ENCODE data around the gene UTP11. TPM values are rescaled to one million over a fixed set of nuclear protein-coding genes. Genes with fewer than 3 reads are reported as not detected.

UTP11 gene
- total and polyA plus RNA-seq, 7 experiments from 2014 or later, result 8.2 to 42.8 (median 16.8) TPM

DNA sequence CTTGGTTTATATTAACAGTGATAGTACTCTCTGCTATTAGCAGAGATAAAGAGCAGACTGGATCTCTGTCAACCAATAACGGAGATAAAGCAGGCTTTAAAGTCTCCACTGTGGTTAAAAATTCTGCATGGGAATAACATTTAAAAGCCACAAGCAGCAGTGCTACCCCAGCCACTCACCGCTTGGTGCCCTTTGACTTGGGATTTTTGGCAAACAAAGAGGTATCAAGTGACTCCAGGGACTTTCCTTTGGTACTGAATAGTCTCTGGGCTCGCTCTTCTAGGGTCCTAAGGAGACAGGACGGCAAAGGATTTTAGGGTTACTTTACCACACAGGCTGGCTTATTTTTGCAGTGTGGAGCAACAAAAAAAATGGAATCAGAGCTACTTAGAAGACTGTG, 34.0 kb upstream of the UTP11 start:
- ChIA-PET POLR2A (no interaction called here), CTCF (no interaction called here)
- Histone ChIP-seq H3K27me3 (ENCODE audit: control insufficient read depth in 2 of 2, insufficient read depth in 2 of 2, low read length in 2 of 2) (no peaks in the 10 kb centered on the region), H3K36me3 (ENCODE audit: control insufficient read depth in 2 of 3, insufficient read depth in 3 of 3, low read length in 3 of 3) (peaks cover 29 to 86% (median 39%) of the 10 kb centered on the region in 3 experiments), H3K4me1 (ENCODE audit: control insufficient read depth in 2 of 2, insufficient read depth in 2 of 2, low read length in 2 of 2) (no peaks in the 10 kb centered on the region), H3K4me3 (ENCODE audit: low read length) (no peak overlapping the region), H3K9me3 (ENCODE audit: control insufficient read depth in 2 of 3, low read length in 3 of 3) (no peaks in the 10 kb centered on the region), H3K27ac (ENCODE audit: low read depth, low read length) (no peak overlapping the region)
- no peak overlapping the region for H3K4me3 Mint-ChIP-seq
- H3K4me1 Mint-ChIP-seq, result peaks cover 0 to 10% (median 2%) of the 10 kb centered on the region in 7 donors
- peaks cover 19 to 63% (median 49%) of the 10 kb centered on the region in 5 donors for H3K36me3 Mint-ChIP-seq
- DNase-seq (no peak), ATAC-seq (no peak)
- intact Hi-C loops (cut with micrococcal nuclease), result no loop called here
- H3K9me3 Mint-ChIP-seq, result peaks cover 0 to 4% (median 0%) of the 10 kb centered on the region in 11 donors
- H3K27ac Mint-ChIP-seq, result no peak overlapping the region
- H3K27me3 Mint-ChIP-seq, result no peaks in the 10 kb centered on the region

DNA sequence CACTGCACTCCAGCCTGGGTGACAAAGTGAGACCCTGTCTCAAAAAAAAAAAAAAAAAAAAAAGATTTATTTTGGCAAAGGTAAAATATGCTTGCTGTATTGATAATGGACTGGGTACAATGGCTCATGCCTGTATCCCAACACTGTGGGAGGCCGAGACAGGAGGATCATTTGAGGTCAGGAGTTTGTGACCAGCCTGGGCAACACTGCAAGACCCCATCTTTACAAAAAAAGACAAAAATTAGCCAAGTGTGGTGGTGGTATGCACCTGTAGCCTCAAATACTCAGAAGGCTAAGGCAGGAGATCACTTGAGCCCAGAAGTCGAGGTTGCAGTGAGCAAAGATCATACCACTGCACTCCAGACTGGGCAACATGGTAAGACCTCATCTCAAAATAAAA, 29.0 kb upstream of the UTP11 start:
- H3K27ac Mint-ChIP-seq, result peak overlapping the region in 2 of 9 donors; percentile 48 to 55
- no peaks in the 10 kb centered on the region for H3K27me3 Mint-ChIP-seq
- no peaks in the 10 kb centered on the region for H3K9me3 Mint-ChIP-seq
- CTCF ChIA-PET, result no interaction called here
- ATAC-seq (no peak), DNase-seq (no peak)
- H3K27ac ChIP-seq (ENCODE audit: low read depth, low read length), result no peak overlapping the region
- intact Hi-C loops (cut with micrococcal nuclease), result no loop called here
- H3K4me1 ChIP-seq (ENCODE audit: control insufficient read depth in 2 of 2, insufficient read depth in 2 of 2, low read length in 2 of 2), result peaks cover 4 to 12% of the 10 kb centered on the region in 2 donors
- no peaks in the 10 kb centered on the region for H3K27me3 ChIP-seq (ENCODE audit: control insufficient read depth in 2 of 2, insufficient read depth in 2 of 2, low read length in 2 of 2)
- peaks cover 8 to 20% (median 12%) of the 10 kb centered on the region in 7 donors for H3K4me1 Mint-ChIP-seq
- H3K4me3 Mint-ChIP-seq, result no peak overlapping the region
- H3K36me3 ChIP-seq (ENCODE audit: control insufficient read depth in 2 of 3, insufficient read depth in 3 of 3, low read length in 3 of 3), result peaks cover 35 to 89% (median 45%) of the 10 kb centered on the region in 3 experiments
- POLR2A ChIA-PET, result no interaction called here
- H3K36me3 Mint-ChIP-seq, result peaks cover 5 to 47% (median 35%) of the 10 kb centered on the region in 5 donors
- H3K4me3 ChIP-seq (ENCODE audit: low read length), result no peak overlapping the region
- H3K9me3 ChIP-seq (ENCODE audit: control insufficient read depth in 2 of 3, low read length in 3 of 3), result no peaks in the 10 kb centered on the region

DNA sequence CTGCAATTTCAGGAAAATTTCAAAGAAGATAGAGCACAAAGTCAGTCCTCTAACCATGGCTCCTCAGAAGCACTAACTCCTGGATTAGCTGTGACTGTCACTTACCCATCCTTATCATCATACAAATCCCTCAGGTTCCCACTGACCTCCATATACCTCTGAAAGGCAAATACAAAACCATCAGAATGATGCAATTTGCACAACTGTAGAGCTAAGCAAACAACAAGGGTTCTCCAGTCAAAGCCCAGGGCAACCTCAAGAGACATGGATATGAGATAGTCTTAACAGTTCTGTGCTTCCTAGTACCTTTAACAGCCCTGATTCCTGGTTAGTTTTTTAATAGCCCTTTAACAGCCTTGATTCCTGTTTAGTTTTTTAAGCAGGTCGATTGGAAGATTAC, 24.9 kb upstream of the UTP11 start:
- no peaks in the 10 kb centered on the region for H3K9me3 Mint-ChIP-seq
- H3K36me3 Mint-ChIP-seq, result peaks cover 0 to 19% (median 14%) of the 10 kb centered on the region in 5 donors
- H3K4me3 Mint-ChIP-seq, result peak overlapping the region in 7 of 10 donors; percentile 12 to 100 (median 89)
- intact Hi-C loops (cut with micrococcal nuclease), result no loop called here
- H3K27me3 Mint-ChIP-seq, result no peaks in the 10 kb centered on the region
- Histone ChIP-seq H3K4me1 (ENCODE audit: control insufficient read depth in 2 of 2, insufficient read depth in 2 of 2, low read length in 2 of 2) (peaks cover 13 to 15% of the 10 kb centered on the region in 2 donors), H3K36me3 (ENCODE audit: control insufficient read depth in 2 of 3, insufficient read depth in 3 of 3, low read length in 3 of 3) (peaks cover 13 to 57% (median 21%) of the 10 kb centered on the region in 3 experiments), H3K4me3 (ENCODE audit: low read length) (no peak overlapping the region), H3K27ac (ENCODE audit: low read depth, low read length) (no peak overlapping the region), H3K27me3 (ENCODE audit: control insufficient read depth in 2 of 2, insufficient read depth in 2 of 2, low read length in 2 of 2) (no peaks in the 10 kb centered on the region), H3K9me3 (ENCODE audit: control insufficient read depth in 2 of 3, low read length in 3 of 3) (no peaks in the 10 kb centered on the region)
- H3K4me1 Mint-ChIP-seq, result peaks cover 16 to 26% (median 24%) of the 10 kb centered on the region in 7 donors
- ChIA-PET CTCF (interaction anchor here (0.5 kb wide), 1 partner anchor 306 kb away, joined by 4 read pairs; no protein-coding TSS in a partner anchor), POLR2A (no interaction called here)
- no peak for ATAC-seq
- no peak for DNase-seq
- H3K27ac Mint-ChIP-seq, result peak overlapping the region in 3 of 9 donors; percentile 7 to 91 (median 51)

DNA sequence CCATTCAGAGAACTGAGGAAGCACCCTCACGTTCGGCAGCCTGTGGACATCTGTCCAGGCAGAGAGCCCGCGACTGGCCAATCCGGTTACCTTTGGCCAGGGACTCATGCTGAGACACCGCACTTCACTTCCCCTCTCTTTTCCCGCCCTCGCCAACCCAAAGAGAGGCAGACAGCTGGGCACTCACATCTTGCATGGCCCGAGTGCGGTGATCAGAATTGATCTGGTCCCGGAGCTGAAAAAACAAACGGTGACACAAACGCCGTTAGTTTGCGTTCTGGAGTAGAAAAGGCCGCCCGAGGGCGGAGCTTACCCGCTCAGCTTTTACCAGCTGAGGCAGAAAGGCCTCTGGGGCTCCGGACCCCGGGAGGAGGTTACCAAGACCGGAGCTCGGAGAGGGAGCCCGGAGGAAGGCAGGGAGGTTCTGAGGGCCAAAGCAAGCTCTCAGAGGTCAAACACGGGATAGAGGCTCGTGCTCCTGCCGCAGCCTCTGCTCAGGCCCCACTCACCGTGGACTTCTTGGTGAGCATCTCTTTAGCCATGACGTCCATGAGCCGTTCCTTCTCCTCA, 23.1 kb upstream of the UTP11 start:
- H3K4me3 Mint-ChIP-seq, result peak overlapping the region; percentile 89 to 100 (median 99)
- DNase-seq (peak in 2 of 9 donors; percentile 46 to 47), ATAC-seq (peak; percentile 33)
- H3K4me3 ChIP-seq (ENCODE audit: low read length), result peak overlapping the region; percentile 97
- H3K27me3 Mint-ChIP-seq, result no peaks in the 10 kb centered on the region
- no peaks in the 10 kb centered on the region for H3K27me3 ChIP-seq (ENCODE audit: control insufficient read depth in 2 of 2, insufficient read depth in 2 of 2, low read length in 2 of 2)
- H3K36me3 ChIP-seq (ENCODE audit: control insufficient read depth in 2 of 3, insufficient read depth in 3 of 3, low read length in 3 of 3), result peaks cover 7 to 44% (median 17%) of the 10 kb centered on the region in 3 experiments
- peaks cover 13 to 17% of the 10 kb centered on the region in 2 donors for H3K4me1 ChIP-seq (ENCODE audit: control insufficient read depth in 2 of 2, insufficient read depth in 2 of 2, low read length in 2 of 2)
- peak overlapping the region; percentile 87 to 99 (median 91) for H3K27ac Mint-ChIP-seq
- intact Hi-C loops (cut with micrococcal nuclease), result loop anchor here (1.0 kb wide), 2 partner anchors 58 to 178 kb away; no protein-coding TSS in a partner anchor
- POLR2A ChIA-PET, result interaction anchor here (0.7 to 4.4 kb wide), 9 partner anchors 10 to 883 kb away, joined by 3 to 24 read pairs (median 3); partner anchors contain the start of genes C1orf122, UTP11 and YRDC
- peaks cover 16 to 30% (median 24%) of the 10 kb centered on the region in 7 donors for H3K4me1 Mint-ChIP-seq
- peaks cover 0 to 16% (median 10%) of the 10 kb centered on the region in 5 donors for H3K36me3 Mint-ChIP-seq
- H3K9me3 ChIP-seq (ENCODE audit: control insufficient read depth in 2 of 3, low read length in 3 of 3), result no peaks in the 10 kb centered on the region
- peak overlapping the region; percentile 79 for H3K27ac ChIP-seq (ENCODE audit: low read depth, low read length)
- H3K9me3 Mint-ChIP-seq, result no peaks in the 10 kb centered on the region
- CTCF ChIA-PET, result interaction anchor here (0.7 to 3.0 kb wide), 7 partner anchors 20 to 58 kb away, joined by 3 to 14 read pairs (median 3); partner anchors contain the start of gene UTP11

GRCh38 chr1:37994886-37995566, 17.5 kb upstream of the UTP11 start:
- H3K36me3 Mint-ChIP-seq, result peaks cover 0 to 8% (median 3%) of the 10 kb centered on the region in 5 donors
- Histone ChIP-seq H3K27ac (ENCODE audit: low read depth, low read length) (peak overlapping the region; percentile 62), H3K4me3 (ENCODE audit: low read length) (peak overlapping the region; percentile 34), H3K27me3 (ENCODE audit: control insufficient read depth in 2 of 2, insufficient read depth in 2 of 2, low read length in 2 of 2) (no peaks in the 10 kb centered on the region), H3K4me1 (ENCODE audit: control insufficient read depth in 2 of 2, insufficient read depth in 2 of 2, low read length in 2 of 2) (peaks cover 0 to 12% of the 10 kb centered on the region in 2 donors), H3K9me3 (ENCODE audit: control insufficient read depth in 2 of 3, low read length in 3 of 3) (no peaks in the 10 kb centered on the region), H3K36me3 (ENCODE audit: control insufficient read depth in 2 of 3, insufficient read depth in 3 of 3, low read length in 3 of 3) (no peaks in the 10 kb centered on the region)
- ChIA-PET CTCF (interaction anchor here (0.5 to 1.5 kb wide), 3 partner anchors 16 to 1628 kb away, joined by 3 to 4 read pairs (median 3); no protein-coding TSS in a partner anchor), POLR2A (interaction anchor here (0.6 to 2.2 kb wide), 5 partner anchors 9 to 510 kb away, joined by 3 to 11 read pairs (median 4); partner anchors contain the start of gene UTP11)
- ATAC-seq, result no peak
- DNase-seq, result peak in 2 of 9 donors; percentile 26 to 31
- intact Hi-C loops (cut with micrococcal nuclease), result loop anchor here (1.0 to 5.0 kb wide), 3 partner anchors 9 to 133 kb away; no protein-coding TSS in a partner anchor
- peak overlapping the region; percentile 63 to 88 (median 78) for H3K4me3 Mint-ChIP-seq
- peak overlapping the region; percentile 65 to 95 (median 88) for H3K27ac Mint-ChIP-seq
- H3K27me3 Mint-ChIP-seq, result no peaks in the 10 kb centered on the region
- H3K9me3 Mint-ChIP-seq, result peaks cover 0 to 3% (median 0%) of the 10 kb centered on the region in 11 donors
- peaks cover 21 to 38% (median 29%) of the 10 kb centered on the region in 7 donors for H3K4me1 Mint-ChIP-seq

DNA sequence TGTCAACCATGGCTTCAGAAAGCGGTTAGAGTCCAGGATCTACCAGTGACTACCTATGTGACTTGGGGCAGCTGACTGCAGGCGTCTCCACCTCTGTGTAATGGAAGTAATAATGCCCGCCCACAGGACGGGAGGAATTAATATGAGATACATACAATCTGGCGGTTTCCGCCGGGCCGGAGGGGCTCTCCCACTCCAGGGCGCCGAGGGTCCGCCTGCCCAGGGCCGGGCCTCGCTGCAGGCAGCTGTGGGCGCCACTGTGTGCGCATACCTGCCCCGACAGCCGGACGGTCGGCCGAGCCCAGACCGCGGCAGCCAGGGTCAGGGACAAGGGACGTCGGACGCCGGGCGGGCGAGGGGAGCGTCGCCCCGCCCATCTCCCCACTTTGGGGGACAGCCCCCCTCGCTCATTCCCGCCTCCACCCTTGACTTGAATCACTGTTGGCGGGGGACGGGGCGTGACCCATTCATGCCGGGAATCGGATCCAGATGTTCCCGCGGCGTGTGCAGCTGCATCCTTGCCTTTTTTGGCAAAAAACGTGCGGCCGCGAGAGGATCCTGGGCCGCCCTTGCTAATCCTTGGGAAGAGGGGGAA, 16.7 kb upstream of the UTP11 start:
- H3K27ac ChIP-seq (ENCODE audit: low read depth, low read length), result peak overlapping the region; percentile 62
- H3K4me3 Mint-ChIP-seq, result peak overlapping the region in 9 of 10 donors; percentile 6 to 88 (median 76)
- peaks cover 0 to 8% of the 10 kb centered on the region in 2 donors for H3K4me1 ChIP-seq (ENCODE audit: control insufficient read depth in 2 of 2, insufficient read depth in 2 of 2, low read length in 2 of 2)
- H3K4me1 Mint-ChIP-seq, result peaks cover 22 to 41% (median 29%) of the 10 kb centered on the region in 7 donors
- ChIA-PET CTCF (no interaction called here), POLR2A (interaction anchor here (0.6 to 2.2 kb wide), 4 partner anchors 13 to 23 kb away, joined by 3 to 11 read pairs (median 3); partner anchors contain the start of gene UTP11)
- H3K27me3 Mint-ChIP-seq, result no peaks in the 10 kb centered on the region
- H3K36me3 Mint-ChIP-seq, result peaks cover 0 to 7% (median 3%) of the 10 kb centered on the region in 5 donors
- intact Hi-C loops (cut with micrococcal nuclease), result loop anchor here (1.0 kb wide), 2 partner anchors 8 to 23 kb away; no protein-coding TSS in a partner anchor
- H3K4me3 ChIP-seq (ENCODE audit: low read length), result peak overlapping the region; percentile 17
- H3K9me3 Mint-ChIP-seq, result peaks cover 0 to 3% (median 0%) of the 10 kb centered on the region in 11 donors
- H3K27me3 ChIP-seq (ENCODE audit: control insufficient read depth in 2 of 2, insufficient read depth in 2 of 2, low read length in 2 of 2), result no peaks in the 10 kb centered on the region
- H3K36me3 ChIP-seq (ENCODE audit: control insufficient read depth in 2 of 3, insufficient read depth in 3 of 3, low read length in 3 of 3), result no peaks in the 10 kb centered on the region
- no peaks in the 10 kb centered on the region for H3K9me3 ChIP-seq (ENCODE audit: control insufficient read depth in 2 of 3, low read length in 3 of 3)
- ATAC-seq (no peak), DNase-seq (peak in 1 of 9 donors; percentile 56)
- peak overlapping the region in 6 of 9 donors; percentile 65 to 95 (median 87) for H3K27ac Mint-ChIP-seq
